Astrocyte (in vitro differentiated cells and primary cell): ENCODE results near the gene ADGRB3. TPM values are rescaled to one million over a fixed set of nuclear protein-coding genes. Genes with fewer than 3 reads are reported as not detected.

Experiments
- DNase-seq: peaks from one replicate; pipeline ENCODE4 v3.0.0-alpha.2; 2010; ENCODE audit warnings: low read depth
- FAIRE-seq: peaks from 2 replicates; lab custom pipeline; 2011; peaks lifted over from hg19 to GRCh38; lab: Jason Lieb, UNC
- H2AFZ ChIP-seq: 2 replicates; pipeline ENCODE4 v1.6.0; 2012; ENCODE audit warnings: low read depth, low read length, inconsistent platforms
- H3K27ac ChIP-seq: 2 replicates; pipeline ENCODE4 v1.5.1; 2011; ENCODE audit warnings: low read depth, low read length, inconsistent platforms
- H3K27me3 ChIP-seq: 2 replicates; pipeline ENCODE4 v1.6.0; 2011; ENCODE audit warnings: low read length, inconsistent platforms; ENCODE audit not compliant: insufficient read depth
- H3K36me3 ChIP-seq: 2 replicates; pipeline ENCODE4 v1.5.1; 2011; ENCODE audit warnings: low read length, inconsistent platforms; ENCODE audit not compliant: insufficient read depth
- H3K4me1 ChIP-seq: 2 replicates; pipeline ENCODE4 v1.5.1; 2011; ENCODE audit warnings: low read length, inconsistent platforms; ENCODE audit not compliant: insufficient read depth
- H3K4me2 ChIP-seq: 2 replicates; pipeline ENCODE4 v1.6.0; 2012; ENCODE audit warnings: low read length, inconsistent platforms
- H3K4me3 ChIP-seq: 2 replicates; pipeline ENCODE4 v1.5.1; 2011; ENCODE audit warnings: low read depth, mild to moderate bottlenecking, low read length, inconsistent platforms; ENCODE audit not compliant: insufficient read depth
- H3K79me2 ChIP-seq: 2 replicates; pipeline ENCODE4 v1.6.0; 2012; ENCODE audit warnings: mild to moderate bottlenecking, low read length, inconsistent platforms; ENCODE audit not compliant: insufficient read depth
- H3K9ac ChIP-seq: 2 replicates; pipeline ENCODE4 v1.6.0; 2012; ENCODE audit warnings: mild to moderate bottlenecking, low read length, inconsistent platforms
- H3K9me3 ChIP-seq: 2 replicates; pipeline ENCODE4 v1.5.1; 2012; ENCODE audit warnings: low read depth, mild to moderate bottlenecking, low read length, inconsistent platforms; ENCODE audit not compliant: insufficient read depth
- H4K20me1 ChIP-seq: 2 replicates; pipeline ENCODE4 v1.6.0; 2012; ENCODE audit warnings: low read length, inconsistent platforms; ENCODE audit not compliant: insufficient read depth
- H3K27ac Mint-ChIP-seq: one replicate; pipeline ENCODE4 v1.8.0; 2021; ENCODE audit warnings: mild to moderate bottlenecking, mixed read lengths; ENCODE audit not compliant: unreplicated experiment
- H3K27me3 Mint-ChIP-seq: one replicate; pipeline ENCODE4 v1.8.0; 2021; ENCODE audit warnings: low read depth, mixed read lengths; ENCODE audit not compliant: unreplicated experiment
- H3K36me3 Mint-ChIP-seq: one replicate; pipeline ENCODE4 v1.8.0; 2021; ENCODE audit warnings: low read depth, mixed read lengths; ENCODE audit not compliant: unreplicated experiment
- H3K4me1 Mint-ChIP-seq: one replicate; pipeline ENCODE4 v1.8.0; 2021; ENCODE audit warnings: low read depth, mixed read lengths; ENCODE audit not compliant: unreplicated experiment
- H3K4me3 Mint-ChIP-seq: one replicate; pipeline ENCODE4 v1.8.0; 2021; ENCODE audit warnings: mild to moderate bottlenecking, moderate library complexity, mixed read lengths; ENCODE audit not compliant: unreplicated experiment
- H3K9me3 Mint-ChIP-seq: one replicate; pipeline ENCODE4 v1.8.0; 2021; ENCODE audit warnings: mild to moderate bottlenecking, mixed read lengths; ENCODE audit not compliant: unreplicated experiment
- EZH2 ChIP-seq: IDR thresholded peaks from 2 replicates; pipeline ENCODE4 v1.6.1; 2012; ENCODE audit warnings: mild to moderate bottlenecking, low read length, inconsistent platforms; ENCODE audit not compliant: insufficient read depth
- total RNA-seq: library from RNA; stranded (reverse); gene quantifications from 2 replicates; pipeline ENCODE4 v1.2.1, GENCODE V29; 2021
- TF ChIP-seq, protein P1 (sequence below): IDR thresholded peaks from 2 replicates; pipeline ENCODE4 v1.5.1; 2011; ENCODE audit warnings: low read depth, mild to moderate bottlenecking, inconsistent platforms, low read length, moderate library complexity; ENCODE audit not compliant: insufficient read depth

Gene ADGRB3
- total RNA-seq, 1 donor from 2014 or later, result 0.77 TPM

GRCh38 chr6:68826501-68826900, 191.4 kb downstream of the ADGRB3 start:
- no peak for TF ChIP-seq EZH2
- TF ChIP-seq, protein P1, sequence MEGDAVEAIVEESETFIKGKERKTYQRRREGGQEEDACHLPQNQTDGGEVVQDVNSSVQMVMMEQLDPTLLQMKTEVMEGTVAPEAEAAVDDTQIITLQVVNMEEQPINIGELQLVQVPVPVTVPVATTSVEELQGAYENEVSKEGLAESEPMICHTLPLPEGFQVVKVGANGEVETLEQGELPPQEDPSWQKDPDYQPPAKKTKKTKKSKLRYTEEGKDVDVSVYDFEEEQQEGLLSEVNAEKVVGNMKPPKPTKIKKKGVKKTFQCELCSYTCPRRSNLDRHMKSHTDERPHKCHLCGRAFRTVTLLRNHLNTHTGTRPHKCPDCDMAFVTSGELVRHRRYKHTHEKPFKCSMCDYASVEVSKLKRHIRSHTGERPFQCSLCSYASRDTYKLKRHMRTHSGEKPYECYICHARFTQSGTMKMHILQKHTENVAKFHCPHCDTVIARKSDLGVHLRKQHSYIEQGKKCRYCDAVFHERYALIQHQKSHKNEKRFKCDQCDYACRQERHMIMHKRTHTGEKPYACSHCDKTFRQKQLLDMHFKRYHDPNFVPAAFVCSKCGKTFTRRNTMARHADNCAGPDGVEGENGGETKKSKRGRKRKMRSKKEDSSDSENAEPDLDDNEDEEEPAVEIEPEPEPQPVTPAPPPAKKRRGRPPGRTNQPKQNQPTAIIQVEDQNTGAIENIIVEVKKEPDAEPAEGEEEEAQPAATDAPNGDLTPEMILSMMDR, result no peak
- no peak overlapping the region for H3K27ac Mint-ChIP-seq
- FAIRE-seq (no peak), DNase-seq (no peak)
- Histone ChIP-seq H3K9ac (no peak overlapping the region), H3K27ac (no peak overlapping the region), H3K27me3 (no peaks in the 10 kb centered on the region), H3K36me3 (no peaks in the 10 kb centered on the region), H2AFZ (no peak overlapping the region), H3K4me2 (no peak overlapping the region), H3K79me2 (no peaks in the 10 kb centered on the region), H3K4me3 (no peak overlapping the region), H3K9me3 (no peaks in the 10 kb centered on the region), H4K20me1 (no peaks in the 10 kb centered on the region), H3K4me1 (no peaks in the 10 kb centered on the region)
- peaks cover 4% of the 10 kb centered on the region for H3K4me1 Mint-ChIP-seq
- no peak overlapping the region for H3K4me3 Mint-ChIP-seq
- H3K36me3 Mint-ChIP-seq, result no peaks in the 10 kb centered on the region
- no peaks in the 10 kb centered on the region for H3K27me3 Mint-ChIP-seq
- H3K9me3 Mint-ChIP-seq, result no peaks in the 10 kb centered on the region

GRCh38 chr6:68834551-68834950, 199.5 kb downstream of the ADGRB3 start:
- TF ChIP-seq, protein P1, result no peak
- TF ChIP-seq EZH2, result no peak
- Histone ChIP-seq H3K4me2 (no peak overlapping the region), H4K20me1 (no peaks in the 10 kb centered on the region), H3K36me3 (no peaks in the 10 kb centered on the region), H3K27me3 (no peaks in the 10 kb centered on the region), H2AFZ (no peak overlapping the region), H3K4me3 (no peak overlapping the region), H3K9ac (no peak overlapping the region), H3K27ac (no peak overlapping the region), H3K9me3 (no peaks in the 10 kb centered on the region), H3K4me1 (no peaks in the 10 kb centered on the region), H3K79me2 (no peaks in the 10 kb centered on the region)
- H3K9me3 Mint-ChIP-seq, result no peaks in the 10 kb centered on the region
- H3K4me3 Mint-ChIP-seq, result no peak overlapping the region
- DNase-seq, result peak; percentile 6
- H3K27me3 Mint-ChIP-seq, result no peaks in the 10 kb centered on the region
- H3K36me3 Mint-ChIP-seq, result no peaks in the 10 kb centered on the region
- peaks cover 4% of the 10 kb centered on the region for H3K4me1 Mint-ChIP-seq
- no peak overlapping the region for H3K27ac Mint-ChIP-seq
- FAIRE-seq, result no peak

- Histone ChIP-seq H3K27me3 (no peaks in the 10 kb centered on the region), H4K20me1 (no peaks in the 10 kb centered on the region), H3K4me1 (no peaks in the 10 kb centered on the region), H3K4me2 (no peak overlapping the region), H3K9ac (no peak overlapping the region), H3K36me3 (no peaks in the 10 kb centered on the region), H3K4me3 (no peak overlapping the region), H3K27ac (no peak overlapping the region), H3K79me2 (no peaks in the 10 kb centered on the region), H3K9me3 (no peaks in the 10 kb centered on the region), H2AFZ (no peak overlapping the region)
- FAIRE-seq (no peak), DNase-seq (no peak)
- Mint-ChIP-seq H3K4me1 (peaks cover 4% of the 10 kb centered on the region), H3K4me3 (no peak overlapping the region), H3K27ac (no peak overlapping the region), H3K36me3 (no peaks in the 10 kb centered on the region), H3K9me3 (no peaks in the 10 kb centered on the region), H3K27me3 (no peaks in the 10 kb centered on the region)
- TF ChIP-seq, protein P1, result no peak
- TF ChIP-seq EZH2, result no peak
Measured at GRCh38 chr6:68838571-68838970, 203.5 kb downstream of the ADGRB3 start.
